SK-N-SH treated with all-trans-retinoic acid at 6 μM for 48 hours (cell line): ENCODE data around the gene COX19.
"Not testable (repeated sequence)": the region's sequence is repeated elsewhere in the genome, so short reads cannot be mapped to it uniquely, and the experiment has no call there.

Experiments
- ATAC-seq: fragments of 200-7000 bp; cut with Tn5 transposase; 3 replicates; pipeline ENCODE4 v1.9.1; 2020; ENCODE audit warnings: mild to moderate bottlenecking, moderate library complexity
- ARNTL ChIP-seq: fragments of 450-650 bp; formaldehyde crosslinking; IDR thresholded peaks from 2 replicates; pipeline ENCODE4 v1.5.0; 2020; ENCODE audit warnings: low read depth, mild to moderate bottlenecking, moderate library complexity, borderline replicate concordance
- BACH2 ChIP-seq: fragments of 250-450 bp; sonication (Bioruptor Pico); IDR thresholded peaks from 2 replicates; pipeline ENCODE4 v1.9.0; 2021; ENCODE audit warnings: mild to moderate bottlenecking, borderline replicate concordance
- CSDC2 ChIP-seq: fragments of 250-450 bp; sonication (Bioruptor Pico); IDR thresholded peaks from 2 replicates; pipeline ENCODE4 v1.5.0; 2020; ENCODE audit warnings: mild to moderate bottlenecking, moderate library complexity
- ESRRG ChIP-seq: fragments of 250-450 bp; sonication (Bioruptor Pico); IDR thresholded peaks from 2 replicates; pipeline ENCODE4 v1.6.1; 2021; ENCODE audit warnings: mild to moderate bottlenecking
- GLIS3 ChIP-seq: fragments of 250-450 bp; sonication (Bioruptor Pico); IDR thresholded peaks from 2 replicates; pipeline ENCODE4 v1.5.0; 2020; ENCODE audit warnings: mild to moderate bottlenecking, moderate library complexity
- ISL1 ChIP-seq: fragments of 250-450 bp; sonication (Bioruptor Pico); IDR thresholded peaks from 2 replicates; pipeline ENCODE4 v2.1.2; 2022; ENCODE audit warnings: mild to moderate bottlenecking, moderate library complexity
- PPARA ChIP-seq: fragments of 250-450 bp; sonication (Bioruptor Pico); IDR thresholded peaks from 2 replicates; pipeline ENCODE4 v1.5.0; 2020; ENCODE audit warnings: mild to moderate bottlenecking, borderline replicate concordance
- RARB ChIP-seq: fragments of 250-450 bp; sonication (Bioruptor Pico); IDR thresholded peaks from 2 replicates; pipeline ENCODE4 v1.8.0; 2021; ENCODE audit warnings: mild to moderate bottlenecking, moderate library complexity
- SNAI2 ChIP-seq: fragments of 250-450 bp; sonication (Bioruptor Pico); IDR thresholded peaks from 2 replicates; pipeline ENCODE4 v1.5.0; 2020; ENCODE audit warnings: mild to moderate bottlenecking, moderate library complexity
- TCF4 ChIP-seq: fragments of 250-450 bp; sonication (Bioruptor Pico); IDR thresholded peaks from 2 replicates; pipeline ENCODE4 v1.8.0; 2021; ENCODE audit warnings: mild to moderate bottlenecking, moderate library complexity, borderline replicate concordance
- TOX ChIP-seq: fragments of 250-450 bp; sonication (Bioruptor Pico); IDR thresholded peaks from 2 replicates; pipeline ENCODE4 v1.8.0; 2021; ENCODE audit warnings: mild to moderate bottlenecking, moderate library complexity, borderline replicate concordance
- ZC3H10 ChIP-seq: fragments of 250-450 bp; sonication (Bioruptor Pico); IDR thresholded peaks from 2 replicates; pipeline ENCODE4 v1.5.1; 2021; ENCODE audit warnings: mild to moderate bottlenecking, moderate library complexity
- ZFP3 ChIP-seq: fragments of 250-450 bp; sonication (Bioruptor Pico); IDR thresholded peaks from 2 replicates; pipeline ENCODE4 v1.5.0; 2020; ENCODE audit warnings: mild to moderate bottlenecking, moderate library complexity
- ZFP30 ChIP-seq: fragments of 450-650 bp; formaldehyde crosslinking; IDR thresholded peaks from 2 replicates; pipeline ENCODE4 v1.5.0; 2022; ENCODE audit warnings: mild to moderate bottlenecking, moderate library complexity
- ZNF565 ChIP-seq: fragments of 450-650 bp; formaldehyde crosslinking; conservative IDR thresholded peaks from 2 replicates; pipeline ENCODE4 v1.5.0; 2020; ENCODE audit warnings: low read depth, mild to moderate bottlenecking, moderate library complexity
- ZNF70 ChIP-seq: fragments of 450-650 bp; formaldehyde crosslinking; IDR thresholded peaks from 2 replicates; pipeline ENCODE4 v1.5.0; 2020; ENCODE audit warnings: mild to moderate bottlenecking, moderate library complexity
- ZNF8 ChIP-seq: fragments of 450-650 bp; formaldehyde crosslinking; IDR thresholded peaks from 2 replicates; pipeline ENCODE4 v1.5.0; 2020; ENCODE audit warnings: mild to moderate bottlenecking, moderate library complexity
- TF ChIP-seq, protein P1 (sequence below): fragments of 250-450 bp; sonication (Bioruptor Pico); IDR thresholded peaks from 2 replicates; pipeline ENCODE4 v1.8.0; 2021; ENCODE audit warnings: low read depth, mild to moderate bottlenecking, moderate library complexity, borderline replicate concordance
- TF ChIP-seq, protein P2 (sequence below): fragments of 250-450 bp; sonication (Bioruptor Pico); IDR thresholded peaks from 2 replicates; pipeline ENCODE4 v1.5.1; 2020; ENCODE audit warnings: low read depth, mild to moderate bottlenecking, moderate library complexity
- TF ChIP-seq, protein P3 (sequence below): fragments of 250-450 bp; sonication (Bioruptor Pico); IDR thresholded peaks from 2 replicates; pipeline ENCODE4 v1.5.0; 2020; ENCODE audit warnings: mild to moderate bottlenecking, moderate library complexity

COX19 gene

DNA sequence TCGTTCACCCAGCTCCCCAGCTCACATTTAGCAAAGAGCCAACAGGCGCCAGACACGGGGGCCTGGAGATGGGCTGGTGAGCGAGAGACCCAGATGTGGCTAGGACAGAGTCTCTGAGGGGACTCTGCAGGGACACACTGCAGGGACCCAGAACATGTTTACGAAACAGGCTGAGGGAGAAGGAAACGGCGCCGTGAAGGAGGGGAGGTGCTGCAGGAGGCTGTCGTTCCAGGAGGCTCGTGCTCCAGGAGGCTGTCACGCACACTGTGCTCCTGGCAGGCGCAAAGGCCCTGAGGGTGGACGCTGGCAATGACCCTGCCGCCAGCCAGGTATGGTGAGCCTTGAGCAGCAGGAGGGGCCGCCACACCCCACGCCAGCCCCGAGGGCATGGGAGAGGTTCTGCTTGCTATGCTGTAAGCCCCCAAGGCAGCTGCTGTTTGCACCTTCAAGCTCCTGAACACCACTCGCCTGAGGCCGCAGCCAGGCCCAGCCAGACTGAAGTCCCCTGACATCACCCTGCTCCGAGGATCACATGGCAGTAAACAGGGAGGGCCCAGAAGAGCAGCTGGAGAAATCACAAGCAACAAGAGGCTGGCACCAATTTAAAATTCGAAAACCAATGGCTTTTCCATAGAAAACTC is 48.2 kb downstream of the COX19 start:
- no peak for ATAC-seq
- no peak for TF ChIP-seq ISL1
- no peak for TF ChIP-seq ESRRG (CRISPR knock-in tag)
- TF ChIP-seq ZNF70 (CRISPR knock-in tag): no peak
- TF ChIP-seq ZNF565: no peak
- no peak for TF ChIP-seq TCF4 (CRISPR knock-in tag)
- no peak for TF ChIP-seq ARNTL
- no peak for TF ChIP-seq RARB (CRISPR knock-in tag)
- TF ChIP-seq SNAI2 (CRISPR knock-in tag): no peak
- TF ChIP-seq BACH2 (CRISPR knock-in tag): no peak
- no peak for TF ChIP-seq ZFP3 (CRISPR knock-in tag)

DNA sequence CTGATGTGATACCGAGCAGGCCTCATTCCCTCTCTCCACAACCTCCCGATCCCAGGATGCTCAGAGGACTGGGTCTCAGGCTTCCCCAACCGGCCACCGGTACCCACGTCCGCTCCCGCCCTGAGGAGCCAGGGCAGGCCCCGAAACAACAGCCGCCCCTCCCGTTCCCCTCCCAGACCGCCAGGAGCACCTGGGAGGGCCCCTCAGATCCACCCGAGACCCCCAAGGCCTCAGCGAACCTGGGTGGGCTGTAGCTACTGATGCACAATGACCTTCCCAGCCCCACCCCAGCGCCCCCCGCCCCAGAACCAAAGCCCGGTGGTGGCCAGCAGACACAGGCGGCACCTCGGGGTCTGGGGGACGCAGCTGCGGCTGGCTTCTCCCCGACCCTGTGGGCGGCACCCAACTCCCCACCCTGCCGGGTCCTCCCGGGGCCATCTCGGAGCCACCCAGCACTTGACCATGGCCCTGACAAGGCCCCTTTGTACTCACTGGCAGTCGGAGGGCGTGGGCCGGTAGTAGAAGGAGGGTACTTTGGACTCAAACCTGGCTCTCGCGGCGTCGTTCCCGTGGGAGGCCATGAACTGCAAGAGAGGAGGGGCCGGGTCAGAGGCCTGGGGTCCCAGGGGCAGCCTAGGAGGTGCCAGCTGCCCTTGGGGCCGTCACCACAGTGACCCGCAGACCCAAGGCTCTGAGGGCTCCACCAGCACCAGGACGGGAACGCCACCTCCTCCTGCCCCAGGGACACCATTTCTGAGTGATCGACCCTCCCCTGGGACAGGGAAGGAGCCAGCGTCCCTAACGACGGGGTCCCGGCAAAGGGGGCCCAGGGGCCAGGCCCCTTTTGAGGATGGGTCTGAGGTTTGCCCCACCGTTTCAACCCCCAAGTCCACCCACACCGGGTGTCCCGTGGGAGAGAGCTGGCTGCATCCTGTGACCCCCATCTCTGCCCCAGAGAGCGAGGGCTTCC is 49.0 kb downstream of the COX19 start:
- no peak for TF ChIP-seq CSDC2 (CRISPR knock-in tag)
- no peak for ATAC-seq

DNA sequence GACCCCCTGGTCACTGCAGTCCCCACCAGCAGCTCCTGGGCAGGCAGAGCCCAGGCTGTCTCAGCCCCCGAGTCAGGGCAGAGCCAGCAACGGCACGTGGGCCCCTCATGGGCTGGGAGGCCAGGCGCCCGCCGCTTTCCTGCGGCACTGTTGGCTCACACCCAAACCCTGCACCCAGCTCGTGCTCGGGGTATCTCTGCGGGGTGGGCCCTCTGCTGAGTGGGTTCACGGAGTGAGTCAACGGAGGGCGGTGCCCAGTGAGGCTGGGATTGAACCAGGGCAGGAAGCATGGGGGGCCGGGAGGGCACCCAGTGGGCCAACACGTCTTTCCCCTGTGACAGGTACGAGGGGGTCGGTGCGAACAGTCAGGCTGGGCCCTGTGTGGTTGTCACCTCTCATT is 49.7 kb downstream of the COX19 start:
- TF ChIP-seq ZNF70 (CRISPR knock-in tag) (no peak), SNAI2 (CRISPR knock-in tag) (no peak), ESRRG (CRISPR knock-in tag) (no peak), ZFP3 (CRISPR knock-in tag) (no peak), ARNTL (no peak), ZFP30 (CRISPR knock-in tag) (no peak), ISL1 (no peak), TOX (CRISPR knock-in tag) (no peak), TCF4 (CRISPR knock-in tag) (no peak)
- TF ChIP-seq, protein P1, sequence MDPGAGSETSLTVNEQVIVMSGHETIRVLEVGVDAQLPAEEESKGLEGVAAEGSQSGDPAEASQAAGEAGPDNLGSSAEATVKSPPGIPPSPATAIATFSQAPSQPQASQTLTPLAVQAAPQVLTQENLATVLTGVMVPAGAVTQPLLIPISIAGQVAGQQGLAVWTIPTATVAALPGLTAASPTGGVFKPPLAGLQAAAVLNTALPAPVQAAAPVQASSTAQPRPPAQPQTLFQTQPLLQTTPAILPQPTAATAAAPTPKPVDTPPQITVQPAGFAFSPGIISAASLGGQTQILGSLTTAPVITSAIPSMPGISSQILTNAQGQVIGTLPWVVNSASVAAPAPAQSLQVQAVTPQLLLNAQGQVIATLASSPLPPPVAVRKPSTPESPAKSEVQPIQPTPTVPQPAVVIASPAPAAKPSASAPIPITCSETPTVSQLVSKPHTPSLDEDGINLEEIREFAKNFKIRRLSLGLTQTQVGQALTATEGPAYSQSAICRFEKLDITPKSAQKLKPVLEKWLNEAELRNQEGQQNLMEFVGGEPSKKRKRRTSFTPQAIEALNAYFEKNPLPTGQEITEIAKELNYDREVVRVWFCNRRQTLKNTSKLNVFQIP (CRISPR knock-in tag): no peak
- ATAC-seq: no peak

DNA sequence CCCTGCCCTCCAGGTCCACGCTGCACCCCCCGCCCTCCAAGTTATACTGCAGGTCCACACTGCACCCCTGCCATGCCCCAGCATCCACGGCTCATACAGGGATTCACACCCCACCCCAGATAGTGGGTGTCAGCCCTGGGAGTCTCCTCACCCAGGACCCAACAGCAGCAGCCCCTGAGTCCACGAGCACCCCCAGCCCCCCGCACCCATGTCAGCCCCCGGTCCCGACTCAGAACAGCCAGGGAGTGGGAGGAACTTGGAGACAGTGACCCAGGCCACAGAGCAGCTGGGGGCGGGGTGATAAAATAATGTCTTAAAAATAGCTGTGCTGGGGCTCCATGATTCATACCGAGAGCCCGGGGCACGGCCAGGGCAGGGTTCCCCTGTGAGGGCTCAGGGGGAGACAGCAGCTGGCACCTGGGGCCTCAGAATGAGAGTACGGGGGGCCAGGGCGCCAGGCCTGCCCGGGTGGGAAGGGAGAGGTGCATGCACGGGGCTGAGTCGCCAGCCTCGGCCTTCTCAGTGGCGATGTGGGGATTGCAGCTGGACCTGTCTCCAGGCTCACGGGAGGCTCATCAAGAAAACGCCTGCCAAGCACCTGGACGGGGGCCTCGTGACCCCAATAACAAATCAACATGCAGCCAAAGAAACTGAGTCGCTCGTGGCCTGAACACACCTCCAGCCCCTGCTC is 50.7 kb downstream of the COX19 start:
- TF ChIP-seq, protein P2, sequence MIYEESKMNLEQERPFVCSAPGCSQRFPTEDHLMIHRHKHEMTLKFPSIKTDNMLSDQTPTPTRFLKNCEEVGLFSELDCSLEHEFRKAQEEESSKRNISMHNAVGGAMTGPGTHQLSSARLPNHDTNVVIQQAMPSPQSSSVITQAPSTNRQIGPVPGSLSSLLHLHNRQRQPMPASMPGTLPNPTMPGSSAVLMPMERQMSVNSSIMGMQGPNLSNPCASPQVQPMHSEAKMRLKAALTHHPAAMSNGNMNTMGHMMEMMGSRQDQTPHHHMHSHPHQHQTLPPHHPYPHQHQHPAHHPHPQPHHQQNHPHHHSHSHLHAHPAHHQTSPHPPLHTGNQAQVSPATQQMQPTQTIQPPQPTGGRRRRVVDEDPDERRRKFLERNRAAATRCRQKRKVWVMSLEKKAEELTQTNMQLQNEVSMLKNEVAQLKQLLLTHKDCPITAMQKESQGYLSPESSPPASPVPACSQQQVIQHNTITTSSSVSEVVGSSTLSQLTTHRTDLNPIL: no peak
- TF ChIP-seq GLIS3 (CRISPR knock-in tag): no peak
- no peak for TF ChIP-seq ZC3H10 (CRISPR knock-in tag)
- no peak for TF ChIP-seq ZFP30 (CRISPR knock-in tag)
- ATAC-seq: peak; percentile 19

DNA sequence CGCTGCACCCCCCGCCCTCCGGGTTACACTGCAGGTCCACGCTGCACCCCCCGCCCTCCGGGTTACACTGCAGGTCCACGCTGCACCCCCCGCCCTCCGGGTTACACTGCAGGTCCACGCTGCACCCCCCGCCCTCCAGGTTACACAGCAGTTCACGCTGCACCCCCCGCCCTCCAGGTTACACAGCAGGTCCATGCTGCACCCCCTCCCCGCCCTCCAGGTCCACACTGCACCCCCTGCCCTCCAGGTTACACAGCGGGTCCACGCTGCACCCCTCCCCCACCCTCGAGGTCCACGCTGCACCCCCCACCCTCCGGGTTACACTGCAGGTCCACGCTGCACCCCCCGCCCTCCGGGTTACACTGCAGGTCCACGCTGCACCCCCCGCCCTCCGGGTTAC is 51.3 kb downstream of the COX19 start:
- not testable (repeated sequence) for ATAC-seq

DNA sequence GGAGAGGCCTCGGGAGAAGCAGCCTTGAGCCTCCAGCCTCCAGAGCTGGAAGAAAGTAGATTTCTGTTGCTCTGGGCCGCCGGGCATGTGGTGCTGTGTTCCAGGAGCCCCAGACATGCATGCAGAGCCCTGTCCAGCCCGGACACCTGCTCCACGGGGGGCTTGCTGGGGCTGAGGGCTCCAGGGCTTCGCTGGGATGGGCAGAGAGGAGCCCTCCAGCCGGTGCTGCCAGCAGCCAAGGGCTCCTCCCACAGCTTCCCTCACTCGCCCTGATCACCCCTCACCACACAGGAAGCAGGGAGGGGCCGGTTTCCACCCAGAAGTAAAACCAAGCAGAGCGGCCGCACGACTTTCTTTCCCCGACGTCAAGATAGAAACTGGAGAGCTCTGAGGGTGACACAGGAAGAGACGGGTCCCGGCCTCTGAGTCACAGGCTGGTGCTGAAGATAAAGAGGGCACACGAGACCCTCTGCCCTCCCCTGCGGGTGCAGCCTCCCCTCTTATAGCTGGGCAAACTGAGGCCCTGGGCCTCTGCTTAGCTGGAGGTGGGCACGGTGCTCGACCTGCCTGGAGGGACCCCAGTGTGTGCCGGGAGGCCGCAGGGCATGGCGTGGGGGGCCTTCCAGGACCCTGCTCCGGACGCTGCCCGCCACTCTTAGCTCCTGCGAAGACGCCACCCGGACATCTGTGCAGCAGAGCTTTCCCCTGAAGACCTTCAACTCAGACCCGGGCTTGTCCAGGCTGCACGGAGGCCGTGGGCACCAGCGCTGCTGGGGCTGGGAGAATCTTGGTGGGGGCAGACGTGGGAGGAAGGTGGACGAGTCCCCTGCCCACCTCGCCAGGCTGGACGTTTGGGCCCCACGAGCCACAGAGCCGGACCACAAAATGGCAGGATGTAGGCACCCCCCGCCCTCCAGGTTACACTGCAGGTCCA is 52.0 kb downstream of the COX19 start:
- peak; percentile 15 for ATAC-seq
- TF ChIP-seq, protein P1 (CRISPR knock-in tag): no peak
- TF ChIP-seq PPARA (CRISPR knock-in tag): no peak
- TF ChIP-seq ZNF8: no peak
- no peak for TF ChIP-seq RARB (CRISPR knock-in tag)
- TF ChIP-seq ESRRG (CRISPR knock-in tag): no peak
- TF ChIP-seq GLIS3 (CRISPR knock-in tag): no peak
- no peak for TF ChIP-seq ISL1
- no peak for TF ChIP-seq ARNTL
- TF ChIP-seq CSDC2 (CRISPR knock-in tag): no peak
- TF ChIP-seq, protein P3, sequence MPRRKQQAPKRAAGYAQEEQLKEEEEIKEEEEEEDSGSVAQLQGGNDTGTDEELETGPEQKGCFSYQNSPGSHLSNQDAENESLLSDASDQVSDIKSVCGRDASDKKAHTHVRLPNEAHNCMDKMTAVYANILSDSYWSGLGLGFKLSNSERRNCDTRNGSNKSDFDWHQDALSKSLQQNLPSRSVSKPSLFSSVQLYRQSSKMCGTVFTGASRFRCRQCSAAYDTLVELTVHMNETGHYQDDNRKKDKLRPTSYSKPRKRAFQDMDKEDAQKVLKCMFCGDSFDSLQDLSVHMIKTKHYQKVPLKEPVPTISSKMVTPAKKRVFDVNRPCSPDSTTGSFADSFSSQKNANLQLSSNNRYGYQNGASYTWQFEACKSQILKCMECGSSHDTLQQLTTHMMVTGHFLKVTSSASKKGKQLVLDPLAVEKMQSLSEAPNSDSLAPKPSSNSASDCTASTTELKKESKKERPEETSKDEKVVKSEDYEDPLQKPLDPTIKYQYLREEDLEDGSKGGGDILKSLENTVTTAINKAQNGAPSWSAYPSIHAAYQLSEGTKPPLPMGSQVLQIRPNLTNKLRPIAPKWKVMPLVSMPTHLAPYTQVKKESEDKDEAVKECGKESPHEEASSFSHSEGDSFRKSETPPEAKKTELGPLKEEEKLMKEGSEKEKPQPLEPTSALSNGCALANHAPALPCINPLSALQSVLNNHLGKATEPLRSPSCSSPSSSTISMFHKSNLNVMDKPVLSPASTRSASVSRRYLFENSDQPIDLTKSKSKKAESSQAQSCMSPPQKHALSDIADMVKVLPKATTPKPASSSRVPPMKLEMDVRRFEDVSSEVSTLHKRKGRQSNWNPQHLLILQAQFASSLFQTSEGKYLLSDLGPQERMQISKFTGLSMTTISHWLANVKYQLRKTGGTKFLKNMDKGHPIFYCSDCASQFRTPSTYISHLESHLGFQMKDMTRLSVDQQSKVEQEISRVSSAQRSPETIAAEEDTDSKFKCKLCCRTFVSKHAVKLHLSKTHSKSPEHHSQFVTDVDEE (CRISPR knock-in tag): no peak
- no peak for TF ChIP-seq BACH2 (CRISPR knock-in tag)
- TF ChIP-seq TCF4 (CRISPR knock-in tag): no peak
